OCI-LY1 (cell line): ENCODE measurements around the gene SPATA20.

ENCODE experiments used
- H2AFZ ChIP-seq: fragments of 200-600 bp; sonication (generic), shearing (Covaris generic); 2 replicates; pipeline ENCODE4 v1.6.0; 2014; ENCODE audit warnings: antibody characterized with exemption, mild to moderate bottlenecking, low read length
- H3F3A ChIP-seq: fragments of 200-600 bp; sonication (generic), shearing (Covaris generic); 2 replicates; pipeline ENCODE4 v1.6.0; 2014; ENCODE audit warnings: mild to moderate bottlenecking, antibody characterized with exemption, low read length, moderate library complexity; ENCODE audit not compliant: insufficient read depth
- H3K27ac ChIP-seq: fragments of 200-600 bp; sonication (generic); 2 replicates; pipeline ENCODE4 v1.5.1; 2014; ENCODE audit warnings: low read length, mixed run types, mild to moderate bottlenecking, low read depth; ENCODE audit not compliant: poor library complexity, severe bottlenecking
- H3K27me3 ChIP-seq: fragments of 200-600 bp; sonication (generic); 2 replicates; pipeline ENCODE4 v1.6.0; 2014; ENCODE audit warnings: antibody characterized with exemption, mild to moderate bottlenecking, low read length, moderate library complexity; ENCODE audit not compliant: insufficient read depth
- H3K36me3 ChIP-seq: fragments of 200-600 bp; sonication (generic); 2 replicates; pipeline ENCODE4 v1.6.1; 2014; ENCODE audit warnings: mild to moderate bottlenecking, antibody characterized with exemption, low read length, moderate library complexity, mixed read lengths; ENCODE audit not compliant: insufficient read depth
- H3K4me1 ChIP-seq: fragments of 200-600 bp; sonication (generic); 2 replicates; pipeline ENCODE4 v1.5.1; 2014; ENCODE audit warnings: mild to moderate bottlenecking, low read length, moderate library complexity; ENCODE audit not compliant: insufficient read depth, severe bottlenecking
- H3K4me2 ChIP-seq: fragments of 200-600 bp; sonication (generic), shearing (Covaris generic); 2 replicates; pipeline ENCODE4 v1.6.1; 2014; ENCODE audit warnings: low read length
- H3K4me3 ChIP-seq: fragments of 200-600 bp; sonication (generic); 2 replicates; pipeline ENCODE4 v1.5.1; 2014; ENCODE audit warnings: low read length, low read depth, mild to moderate bottlenecking, mixed read lengths; ENCODE audit not compliant: poor library complexity, severe bottlenecking
- H3K79me2 ChIP-seq: fragments of 200-600 bp; shearing (Covaris generic); 2 replicates; pipeline ENCODE4 v1.6.1; 2016; ENCODE audit warnings: mixed run types, low read length, mixed read lengths; ENCODE audit not compliant: insufficient read depth
- H3K9ac ChIP-seq: fragments of 200-600 bp; sonication (generic), shearing (Covaris generic); 2 replicates; pipeline ENCODE4 v1.6.1; 2014; ENCODE audit warnings: mild to moderate bottlenecking, low read length, mixed read lengths
- H3K9me2 ChIP-seq: fragments of 200-600 bp; sonication (generic), shearing (Covaris generic); 2 replicates; pipeline ENCODE4 v1.6.1; 2014; ENCODE audit warnings: low read depth, mild to moderate bottlenecking, low read length, mixed read lengths
- H3K9me3 ChIP-seq: fragments of 200-600 bp; shearing (Covaris generic); 2 replicates; pipeline ENCODE4 v1.6.1; 2014; ENCODE audit warnings: low read length, mixed read lengths
- H4K20me1 ChIP-seq: fragments of 200-600 bp; sonication (generic), shearing (Covaris generic); 2 replicates; pipeline ENCODE4 v1.6.0; 2016; ENCODE audit warnings: mild to moderate bottlenecking, low read length; ENCODE audit not compliant: insufficient read depth
- CTCF ChIP-seq: fragments of 200-600 bp; sonication (generic), shearing (Covaris generic); IDR thresholded peaks from 2 replicates; pipeline ENCODE4 v1.5.1; 2017; ENCODE audit warnings: mild to moderate bottlenecking, antibody characterized with exemption, low read length, moderate library complexity, mixed read lengths
- EZH2 ChIP-seq: fragments of 200-600 bp; sonication (generic), shearing (Covaris generic); IDR thresholded peaks from 2 replicates; pipeline ENCODE4 v1.8.0; 2017; ENCODE audit warnings: borderline replicate concordance, mixed run types, mild to moderate bottlenecking, antibody characterized with exemption, low read length, moderate library complexity, mixed read lengths

The SPATA20 gene

DNA sequence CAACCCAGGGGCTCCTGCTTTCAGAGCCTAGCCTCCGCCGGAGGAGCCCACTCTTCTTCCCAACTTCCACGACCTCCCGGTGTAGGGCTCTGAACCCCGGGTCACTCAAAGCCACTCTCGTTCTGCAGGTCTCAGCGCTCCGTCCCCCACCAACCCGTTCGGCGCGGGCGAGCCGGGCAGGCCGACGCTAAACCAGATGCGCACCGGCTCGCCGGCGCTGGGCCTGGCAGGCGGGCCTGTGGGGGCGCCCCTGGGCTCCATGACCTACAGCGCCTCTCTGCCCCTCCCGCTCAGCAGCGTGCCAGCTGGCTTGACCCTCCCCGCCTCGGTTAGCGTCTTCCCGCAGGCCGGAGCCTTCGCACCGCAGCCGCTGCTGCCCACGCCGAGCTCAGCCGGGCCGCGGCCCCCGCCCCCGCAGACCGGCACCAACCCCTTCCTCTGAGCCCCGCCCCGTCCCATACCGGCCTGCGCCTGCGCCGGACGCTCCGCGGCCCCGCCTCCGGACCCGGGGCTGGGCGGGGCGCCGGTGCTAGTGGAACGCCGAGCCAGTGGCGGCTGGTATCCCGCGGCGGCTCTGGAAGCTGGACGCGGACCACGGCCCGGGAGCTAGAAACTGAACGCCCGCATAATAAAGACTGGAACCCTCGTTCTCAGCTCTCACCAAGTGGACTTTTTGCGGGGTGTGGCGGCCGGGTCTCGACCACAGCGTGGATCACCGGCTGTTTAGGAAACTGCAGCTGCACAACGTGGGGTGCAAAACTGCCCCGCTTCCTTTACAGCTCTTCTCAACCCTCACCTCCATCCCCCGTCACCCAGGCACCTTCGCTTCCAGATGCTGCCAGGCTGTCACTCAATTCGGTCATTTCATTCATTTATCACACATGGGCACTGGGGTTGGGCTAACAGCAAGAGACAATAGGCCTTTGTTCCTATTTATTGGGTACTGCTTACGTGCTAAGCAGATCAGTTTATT, 5.0 kb upstream of the SPATA20 start:
- Histone ChIP-seq H3K9ac (peak overlapping the region; percentile 52; the same call in 1 of the 2 replicates), H3K9me2 (no peaks in the 10 kb centered on the region), H4K20me1 (no peaks in the 10 kb centered on the region), H3K4me1 (peaks cover 10% of the 10 kb centered on the region), H3K27ac (no peak overlapping the region), H3K4me3 (peak overlapping the region; percentile 67), H3K36me3 (no peaks in the 10 kb centered on the region), H2AFZ (peak overlapping the region; percentile 50), H3K79me2 (no peaks in the 10 kb centered on the region), H3K27me3 (peaks cover 8% of the 10 kb centered on the region; the same call in 1 of the 2 replicates), H3K4me2 (peak overlapping the region; percentile 90), H3F3A (no peaks in the 10 kb centered on the region), H3K9me3 (no peaks in the 10 kb centered on the region)
- TF ChIP-seq EZH2 (no peak), CTCF (peak; percentile 35; the same call in 1 of the 2 replicates)

DNA sequence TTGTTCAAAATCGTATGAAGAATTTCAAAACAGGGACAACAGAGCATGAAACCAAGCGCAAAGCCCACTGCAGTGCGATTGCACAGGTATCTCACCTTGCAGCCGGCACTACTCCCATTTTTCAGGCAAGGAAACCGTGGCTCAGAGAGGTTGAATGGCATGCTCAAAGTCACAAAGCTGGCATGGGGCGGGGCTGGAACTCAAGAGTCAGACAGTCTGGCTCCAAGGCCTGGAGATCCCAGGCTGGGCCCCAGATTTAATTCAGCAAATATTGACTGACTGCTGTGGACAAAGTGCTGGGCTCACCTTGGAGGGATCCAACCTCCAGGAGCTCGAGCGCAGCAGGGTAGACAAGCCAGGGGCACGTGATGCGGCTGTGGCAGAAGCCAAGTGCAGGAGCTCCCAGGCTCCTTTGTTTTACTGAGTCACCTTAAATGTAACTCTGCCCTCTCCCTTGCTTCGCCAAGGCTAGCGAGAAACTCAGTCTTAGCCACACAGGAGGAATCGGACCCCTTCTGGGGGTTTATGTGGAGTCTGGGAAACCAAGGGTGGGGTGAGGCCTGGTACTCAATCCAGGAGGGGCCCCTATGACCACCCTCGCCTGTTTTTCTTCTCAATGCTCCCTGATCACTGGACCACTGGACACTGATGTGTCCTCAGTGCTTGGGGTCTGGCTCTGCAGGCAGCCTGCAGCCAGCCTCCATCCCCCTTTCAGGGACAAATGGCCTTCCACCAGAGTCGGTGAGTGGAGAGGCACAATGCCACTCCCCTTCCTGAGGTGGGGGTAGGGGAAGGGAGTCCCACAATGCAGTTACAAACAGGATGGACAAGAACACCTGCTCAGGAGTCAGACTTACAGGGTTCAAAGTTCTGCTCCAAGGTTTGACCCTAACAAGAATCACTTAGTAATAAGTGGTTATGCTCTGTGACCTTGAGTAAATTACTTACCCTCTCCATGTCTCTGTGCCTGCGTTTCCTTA, 3.9 kb upstream of the SPATA20 start:
- Histone ChIP-seq H3K36me3 (no peaks in the 10 kb centered on the region), H3K4me3 (peak overlapping the region; percentile 67), H3K27ac (no peak overlapping the region), H3K9ac (peak overlapping the region; percentile 52; the same call in 1 of the 2 replicates), H4K20me1 (no peaks in the 10 kb centered on the region), H3K79me2 (no peaks in the 10 kb centered on the region), H2AFZ (peak overlapping the region; percentile 50; the same call in 1 of the 2 replicates), H3K27me3 (peaks cover under 1% of the 10 kb centered on the region; the same call in 1 of the 2 replicates), H3F3A (no peaks in the 10 kb centered on the region), H3K4me2 (peak overlapping the region; percentile 90; the same call in 1 of the 2 replicates), H3K4me1 (peaks cover 16% of the 10 kb centered on the region), H3K9me3 (no peaks in the 10 kb centered on the region), H3K9me2 (no peaks in the 10 kb centered on the region)
- TF ChIP-seq EZH2 (no peak), CTCF (no peak)

GRCh38 chr17:50544516-50544915, 2.5 kb upstream of the SPATA20 start:
- H3F3A ChIP-seq = no peaks in the 10 kb centered on the region
- no peak overlapping the region for H3K4me2 ChIP-seq
- H3K27me3 ChIP-seq = no peaks in the 10 kb centered on the region; the same call in 1 of the 2 replicates
- H3K9ac ChIP-seq = no peak overlapping the region
- no peaks in the 10 kb centered on the region for H3K79me2 ChIP-seq
- H2AFZ ChIP-seq = no peak overlapping the region
- H3K9me3 ChIP-seq = no peaks in the 10 kb centered on the region
- H3K4me1 ChIP-seq = peaks cover 16% of the 10 kb centered on the region
- H3K36me3 ChIP-seq = no peaks in the 10 kb centered on the region
- no peaks in the 10 kb centered on the region for H4K20me1 ChIP-seq
- H3K4me3 ChIP-seq = no peak overlapping the region
- no peak overlapping the region for H3K27ac ChIP-seq
- no peak for TF ChIP-seq CTCF
- H3K9me2 ChIP-seq = no peaks in the 10 kb centered on the region
